Keratinocyte (primary cell): Measurements from ENCODE around the gene FUZ. TPM values are rescaled to one million over a fixed set of nuclear protein-coding genes. Genes with fewer than 3 reads are reported as not detected.

Experiments used
- DNase-seq: peaks from one replicate; pipeline ENCODE4 v3.0.0-alpha.2; 2011; ENCODE audit warnings: low read depth, missing footprints, low spot score
- FAIRE-seq: peaks from 2 replicates; lab custom pipeline; 2011; peaks lifted over from hg19 to GRCh38; lab: Jason Lieb, UNC
- H2AFZ ChIP-seq: 2 replicates; pipeline ENCODE4 v1.6.0; 2012; ENCODE audit warnings: low read length, control low read depth, inconsistent platforms; ENCODE audit not compliant: control insufficient read depth
- H3K27ac ChIP-seq: 2 replicates; pipeline ENCODE4 v1.5.1; 2011; ENCODE audit warnings: low read length; ENCODE audit not compliant: control insufficient read depth, insufficient read depth
- H3K27me3 ChIP-seq: 3 replicates; pipeline ENCODE4 v1.6.0; 2011; ENCODE audit warnings: low read length; ENCODE audit not compliant: control insufficient read depth, insufficient read depth; ENCODE audit errors: extremely low read depth
- H3K36me3 ChIP-seq, 2 experiments: 2 replicates in 1 of 2; 3 replicates in 1 of 2; pipeline ENCODE4 v1.5.1; 2011; ENCODE audit warnings: low read length in 2 of 2, mild to moderate bottlenecking in 1 of 2; ENCODE audit not compliant: control insufficient read depth in 2 of 2, insufficient read depth in 2 of 2; ENCODE audit errors: extremely low read depth in 1 of 2
- H3K4me1 ChIP-seq: 3 replicates; pipeline ENCODE4 v1.5.1; 2011; ENCODE audit warnings: low read length; ENCODE audit not compliant: control insufficient read depth, insufficient read depth; ENCODE audit errors: extremely low read depth
- H3K4me2 ChIP-seq: 3 replicates; pipeline ENCODE4 v1.6.0; 2011; ENCODE audit warnings: low read depth, low read length; ENCODE audit not compliant: control insufficient read depth, insufficient read depth; ENCODE audit errors: extremely low read depth
- H3K4me3 ChIP-seq, 3 experiments: fragments of 200-600 bp in 1 of 3; sonication (generic) in 1 of 3; 2 replicates in 2 of 3; 3 replicates in 1 of 3; pipeline ENCODE4 v1.5.1; 2011 to 2016; ENCODE audit warnings: low read length in 3 of 3, mild to moderate bottlenecking in 3 of 3, control low read depth in 2 of 3, inconsistent platforms in 1 of 3, low read depth in 1 of 3, mixed read lengths in 1 of 3, mixed run types in 1 of 3, moderate library complexity in 1 of 3; ENCODE audit not compliant: control insufficient read depth in 2 of 3, insufficient read depth in 2 of 3; ENCODE audit errors: extremely low read depth in 1 of 3
- H3K79me2 ChIP-seq: 2 replicates; pipeline ENCODE4 v1.6.0; 2012; ENCODE audit warnings: low read length; ENCODE audit not compliant: control insufficient read depth, insufficient read depth
- H3K9ac ChIP-seq: 3 replicates; pipeline ENCODE4 v1.6.0; 2011; ENCODE audit warnings: low read length; ENCODE audit not compliant: control insufficient read depth, insufficient read depth; ENCODE audit errors: extremely low read depth
- H3K9me1 ChIP-seq: 3 replicates; pipeline ENCODE4 v1.6.0; 2011; ENCODE audit warnings: low read length; ENCODE audit not compliant: control insufficient read depth, insufficient read depth; ENCODE audit errors: extremely low read depth
- H3K9me3 ChIP-seq: 2 replicates; pipeline ENCODE4 v1.5.1; 2012; ENCODE audit warnings: low read depth, low read length; ENCODE audit not compliant: control insufficient read depth
- H4K20me1 ChIP-seq: 3 replicates; pipeline ENCODE4 v1.6.0; 2011; ENCODE audit warnings: low read length; ENCODE audit not compliant: control insufficient read depth, insufficient read depth; ENCODE audit errors: extremely low read depth
- CTCF ChIP-seq, 3 experiments: IDR thresholded peaks in 1 of 3; conservative IDR thresholded peaks in 1 of 3; optimal IDR thresholded peaks in 1 of 3; 2 replicates in 2 of 3; 3 replicates in 1 of 3; pipeline versions ENCODE3 to v1.5.1; 2011; ENCODE audit warnings: low read length in 3 of 3, mild to moderate bottlenecking in 3 of 3, moderate library complexity in 2 of 3, control low read depth in 1 of 3, inconsistent platforms in 1 of 3; ENCODE audit not compliant: insufficient read depth in 2 of 3; ENCODE audit errors: extremely low read depth in 1 of 3
- EZH2 ChIP-seq: IDR thresholded peaks from one replicate; pipeline ENCODE4 v1.6.1; 2012; ENCODE audit warnings: inconsistent platforms, mild to moderate bottlenecking, low read length, moderate library complexity
- dilution Hi-C: fragments of 300-500 bp; cut with MboI; formaldehyde crosslinking; loops from one replicate; pipeline ENCODE4 v1.7.0; 2020; ENCODE audit warnings: low sequenced_read_pairs; ENCODE audit not compliant: extremely low pct_ligation_motif_present
- polyA plus RNA-seq, 5 experiments: library from polyadenylated mRNA; depleted of rRNA in 3 of 5; stranded (reverse) in 3 of 5; stranded (forward) in 1 of 5; unstranded in 1 of 5; fragments of >200 nt; gene quantifications; 1 replicate in 1 of 5; 2 replicates in 3 of 5; 3 replicates in 1 of 5; pipeline versions ENCODE4 v1.2.1 to v1.2.3, GENCODE V29; 2011 to 2012; ENCODE audit warnings: missing spikeins in 2 of 5, low read depth in 1 of 5, low replicate concordance in 1 of 5

The FUZ gene
- polyA plus RNA-seq, 1 donor (not counting 4 experiments of a cell fraction or from before 2014, with no cell fraction given) = 3.7 TPM

GRCh38 chr19:49838885-49839588 is 25.9 kb upstream of the FUZ start:
- Histone ChIP-seq H3K27me3 (no peaks in the 10 kb centered on the region), H3K9me1 (no peaks in the 10 kb centered on the region), H3K4me2 (no peak overlapping the region), H2AFZ (no peak overlapping the region), H3K4me3 (no peak overlapping the region), H3K9ac (no peak overlapping the region), H3K4me1 (no peaks in the 10 kb centered on the region), H3K9me3 (no peaks in the 10 kb centered on the region), H3K79me2 (no peaks in the 10 kb centered on the region), H3K27ac (no peak overlapping the region), H4K20me1 (no peaks in the 10 kb centered on the region), H3K36me3 (peaks cover 11 to 30% of the 10 kb centered on the region in 2 experiments)
- DNase-seq (no peak), FAIRE-seq (no peak)
- TF ChIP-seq CTCF (optimal IDR thresholded peaks at IDR 0.05 in 1 of 3, IDR thresholded peaks at IDR 0.05 in 1 of 3, conservative IDR thresholded peaks at IDR 0.05 in 1 of 3; ENCODE audit: extremely low read depth in 1 of 3, insufficient read depth in 2 of 3, low read length in 3 of 3) (no peak), EZH2 (no peak)
- dilution Hi-C loops = no loop called here

GRCh38 chr19:49837425-49837824 is 24.3 kb upstream of the FUZ start:
- TF ChIP-seq EZH2 = no peak
- no peak for TF ChIP-seq CTCF (optimal IDR thresholded peaks at IDR 0.05 in 1 of 3, IDR thresholded peaks at IDR 0.05 in 1 of 3, conservative IDR thresholded peaks at IDR 0.05 in 1 of 3; ENCODE audit: extremely low read depth in 1 of 3, insufficient read depth in 2 of 3, low read length in 3 of 3)
- H3K36me3 ChIP-seq = peaks cover 11 to 32% of the 10 kb centered on the region in 2 experiments
- H3K9ac ChIP-seq = no peak overlapping the region
- H3K27ac ChIP-seq = no peak overlapping the region
- DNase-seq = no peak
- H3K27me3 ChIP-seq = no peaks in the 10 kb centered on the region
- H3K4me2 ChIP-seq = no peak overlapping the region
- dilution Hi-C loops = no loop called here
- no peak for FAIRE-seq
- no peaks in the 10 kb centered on the region for H4K20me1 ChIP-seq
- no peaks in the 10 kb centered on the region for H3K9me1 ChIP-seq
- no peaks in the 10 kb centered on the region for H3K4me1 ChIP-seq
- H2AFZ ChIP-seq = no peak overlapping the region
- H3K9me3 ChIP-seq = no peaks in the 10 kb centered on the region
- no peaks in the 10 kb centered on the region for H3K79me2 ChIP-seq
- H3K4me3 ChIP-seq = no peak overlapping the region
